Endodermal cell (in vitro differentiated cells): ENCODE measurements around the gene ZBTB7B. TPM values are rescaled to one million over a fixed set of nuclear protein-coding genes. Genes with fewer than 3 reads are reported as not detected.

Experiments used
- DNase-seq: peaks from one replicate; pipeline ENCODE4 v3.0.0-alpha.2; 2017
- H3K27ac ChIP-seq: 2 replicates; pipeline ENCODE4 v1.5.1; 2013; ENCODE audit warnings: mild to moderate bottlenecking, low read depth, low read length, moderate library complexity
- H3K27me3 ChIP-seq: 2 replicates; pipeline ENCODE4 v1.6.1; 2013; ENCODE audit warnings: mild to moderate bottlenecking, low read length, moderate library complexity; ENCODE audit not compliant: insufficient read depth, control insufficient read depth, poor library complexity, severe bottlenecking
- H3K36me3 ChIP-seq: 2 replicates; pipeline ENCODE4 v1.7.0; 2013; ENCODE audit warnings: mild to moderate bottlenecking, low read length, moderate library complexity; ENCODE audit not compliant: control insufficient read depth, insufficient read depth
- H3K4me1 ChIP-seq: one replicate; pipeline ENCODE4 v1.7.0; 2013; ENCODE audit warnings: low read length; ENCODE audit not compliant: control insufficient read depth, insufficient read depth
- H3K4me3 ChIP-seq: 2 replicates; pipeline ENCODE4 v1.5.1; 2013; ENCODE audit warnings: mild to moderate bottlenecking, low read length, moderate library complexity
- H3K9ac ChIP-seq: 2 replicates; pipeline ENCODE4 v1.6.1; 2013; ENCODE audit warnings: mild to moderate bottlenecking, low read length, moderate library complexity; ENCODE audit not compliant: poor library complexity, severe bottlenecking; ENCODE audit errors: extremely low read depth
- H3K9me3 ChIP-seq: 2 replicates; pipeline ENCODE4 v1.6.1; 2013; ENCODE audit warnings: mild to moderate bottlenecking, low read length, moderate library complexity; ENCODE audit not compliant: control insufficient read depth
- H3K27ac Mint-ChIP-seq: 2 replicates; pipeline ENCODE4 v1.8.0; 2020; ENCODE audit warnings: mixed read lengths
- H3K27me3 Mint-ChIP-seq: 2 replicates; pipeline ENCODE4 v1.8.0; 2021; ENCODE audit warnings: mild to moderate bottlenecking, mixed read lengths; ENCODE audit not compliant: insufficient read depth
- H3K36me3 Mint-ChIP-seq: 2 replicates; pipeline ENCODE4 v1.8.0; 2020; ENCODE audit warnings: low read depth, mixed read lengths
- H3K4me1 Mint-ChIP-seq: 2 replicates; pipeline ENCODE4 v1.8.0; 2020; ENCODE audit warnings: mixed read lengths
- H3K4me3 Mint-ChIP-seq: 2 replicates; pipeline ENCODE4 v1.8.0; 2020; ENCODE audit warnings: mild to moderate bottlenecking, moderate library complexity, mixed read lengths
- H3K9me3 Mint-ChIP-seq: 2 replicates; pipeline ENCODE4 v1.8.0; 2020; ENCODE audit warnings: mild to moderate bottlenecking, mixed read lengths
- WGBS, 2 experiments: methylation state at CpG; one replicate each; pipeline versions ENCODE4 v1.1.5 to v1.1.7; 2013; ENCODE audit warnings: missing lambda C conversion rate in 2 of 2, mixed read lengths in 1 of 2; ENCODE audit not compliant: insufficient coverage in 1 of 2, insufficient read length in 1 of 2; 5-methylcytosine and 5-hydroxymethylcytosine counted together
- total RNA-seq, 2 donors: library from RNA; stranded (reverse); fragmentation: NEBNext Ultra II Directional in 1 of 2; extraction: Animal tissue kit (Norgen Biotek cat#: 25700) in 1 of 2; gene quantifications; 2 replicates in 1 of 2; 3 replicates in 1 of 2; pipeline ENCODE4 v1.2.1, GENCODE V29; 2021
- TF ChIP-seq, protein P1 (sequence below): fragments of 200-600 bp; sonication (generic); conservative IDR thresholded peaks from 2 replicates; pipeline ENCODE4 v1.5.0; 2021; ENCODE audit warnings: antibody characterized with exemption, mild to moderate bottlenecking

ZBTB7B gene
- total RNA-seq, 2 donors from 2014 or later = 21.2 to 23.3 TPM

GRCh38 chr1:155039308-155039669, 36.7 kb downstream of the ZBTB7B start:
- no peak overlapping the region for H3K27ac ChIP-seq
- H3K36me3 Mint-ChIP-seq = no peaks in the 10 kb centered on the region
- H3K4me3 ChIP-seq = no peak overlapping the region
- no peaks in the 10 kb centered on the region for H3K4me1 ChIP-seq
- DNase-seq = no peak
- H3K27me3 ChIP-seq = no peaks in the 10 kb centered on the region
- peaks cover 17% of the 10 kb centered on the region for H3K27me3 Mint-ChIP-seq
- H3K27ac Mint-ChIP-seq = no peak overlapping the region
- 81 to 83% methylated on average over 2 to 4 of the region's 4 CpGs for WGBS, 2 experiments
- no peak overlapping the region for H3K4me3 Mint-ChIP-seq
- no peaks in the 10 kb centered on the region for H3K9me3 Mint-ChIP-seq
- TF ChIP-seq, protein P1, sequence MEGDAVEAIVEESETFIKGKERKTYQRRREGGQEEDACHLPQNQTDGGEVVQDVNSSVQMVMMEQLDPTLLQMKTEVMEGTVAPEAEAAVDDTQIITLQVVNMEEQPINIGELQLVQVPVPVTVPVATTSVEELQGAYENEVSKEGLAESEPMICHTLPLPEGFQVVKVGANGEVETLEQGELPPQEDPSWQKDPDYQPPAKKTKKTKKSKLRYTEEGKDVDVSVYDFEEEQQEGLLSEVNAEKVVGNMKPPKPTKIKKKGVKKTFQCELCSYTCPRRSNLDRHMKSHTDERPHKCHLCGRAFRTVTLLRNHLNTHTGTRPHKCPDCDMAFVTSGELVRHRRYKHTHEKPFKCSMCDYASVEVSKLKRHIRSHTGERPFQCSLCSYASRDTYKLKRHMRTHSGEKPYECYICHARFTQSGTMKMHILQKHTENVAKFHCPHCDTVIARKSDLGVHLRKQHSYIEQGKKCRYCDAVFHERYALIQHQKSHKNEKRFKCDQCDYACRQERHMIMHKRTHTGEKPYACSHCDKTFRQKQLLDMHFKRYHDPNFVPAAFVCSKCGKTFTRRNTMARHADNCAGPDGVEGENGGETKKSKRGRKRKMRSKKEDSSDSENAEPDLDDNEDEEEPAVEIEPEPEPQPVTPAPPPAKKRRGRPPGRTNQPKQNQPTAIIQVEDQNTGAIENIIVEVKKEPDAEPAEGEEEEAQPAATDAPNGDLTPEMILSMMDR = no peak
- no peaks in the 10 kb centered on the region for H3K9me3 ChIP-seq
- H3K4me1 Mint-ChIP-seq = peaks cover 3% of the 10 kb centered on the region
- H3K36me3 ChIP-seq = no peaks in the 10 kb centered on the region
- H3K9ac ChIP-seq = no peak overlapping the region

DNA sequence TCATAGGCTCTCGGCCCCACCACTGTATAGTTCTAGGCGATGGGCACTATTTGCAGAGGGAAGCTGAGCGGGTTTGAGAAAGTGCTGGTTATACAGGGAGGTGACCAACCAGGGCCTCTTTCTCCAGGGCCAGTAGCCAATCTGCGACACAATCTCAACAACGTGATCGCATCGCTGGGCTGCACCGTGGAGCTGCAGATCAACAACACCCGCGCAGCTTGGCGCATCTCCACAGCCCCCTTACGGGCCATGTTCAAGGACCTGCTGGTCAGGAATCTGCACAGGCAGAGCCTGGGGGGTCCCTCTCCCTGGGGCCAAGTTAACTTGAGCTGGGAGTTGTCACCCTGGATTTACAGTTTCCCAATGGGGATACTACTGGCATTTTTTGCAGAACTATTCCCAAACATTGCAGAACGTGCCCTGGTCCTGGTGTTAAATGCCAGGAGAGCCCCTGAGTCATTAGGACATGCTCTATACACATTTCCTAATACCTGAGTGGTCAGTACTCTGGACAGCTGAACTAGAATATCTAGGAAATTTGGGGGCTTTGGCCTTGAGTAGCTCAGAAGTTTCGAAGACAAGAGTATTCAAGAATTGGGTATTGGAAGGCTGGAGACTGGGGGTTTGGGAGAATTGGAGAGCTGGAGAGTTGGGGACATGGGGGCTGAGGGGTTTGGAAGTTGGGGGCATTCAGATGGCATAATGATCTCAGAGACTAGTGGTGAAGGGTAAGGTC, 37.9 kb downstream of the ZBTB7B start:
- Histone ChIP-seq H3K9ac (no peak overlapping the region), H3K27me3 (no peaks in the 10 kb centered on the region), H3K9me3 (no peaks in the 10 kb centered on the region), H3K4me1 (no peaks in the 10 kb centered on the region), H3K27ac (no peak overlapping the region), H3K4me3 (no peak overlapping the region), H3K36me3 (no peaks in the 10 kb centered on the region)
- no peak overlapping the region for H3K27ac Mint-ChIP-seq
- TF ChIP-seq, protein P1 = no peak
- no peaks in the 10 kb centered on the region for H3K36me3 Mint-ChIP-seq
- no peak overlapping the region for H3K4me3 Mint-ChIP-seq
- peaks cover 8% of the 10 kb centered on the region for H3K4me1 Mint-ChIP-seq
- 93 to 96% methylated on average over 14 of the region's 14 CpGs for WGBS, 2 experiments
- no peak for DNase-seq
- H3K27me3 Mint-ChIP-seq = peaks cover 19% of the 10 kb centered on the region
- no peaks in the 10 kb centered on the region for H3K9me3 Mint-ChIP-seq

- H3K4me3 ChIP-seq = no peak overlapping the region
- TF ChIP-seq, protein P1 = no peak
- H3K36me3 Mint-ChIP-seq = no peaks in the 10 kb centered on the region
- no peaks in the 10 kb centered on the region for H3K9me3 ChIP-seq
- no peak overlapping the region for H3K27ac ChIP-seq
- H3K4me3 Mint-ChIP-seq = no peak overlapping the region
- no peak overlapping the region for H3K9ac ChIP-seq
- no peaks in the 10 kb centered on the region for H3K9me3 Mint-ChIP-seq
- no peak overlapping the region for H3K27ac Mint-ChIP-seq
- no peak for DNase-seq
- no peaks in the 10 kb centered on the region for H3K4me1 ChIP-seq
- 82 to 100% methylated on average over 2 to 5 of the region's 5 CpGs for WGBS, 2 experiments
- peaks cover 8% of the 10 kb centered on the region for H3K4me1 Mint-ChIP-seq
- peaks cover 19% of the 10 kb centered on the region for H3K27me3 Mint-ChIP-seq
- H3K36me3 ChIP-seq = no peaks in the 10 kb centered on the region
- H3K27me3 ChIP-seq = no peaks in the 10 kb centered on the region
Observed at GRCh38 chr1:155042789-155043188, 40.2 kb downstream of the ZBTB7B start.
